SJCRH30 (cell line): ENCODE data around the gene LHX3. TPM values are rescaled to one million over a fixed set of nuclear protein-coding genes. Genes with fewer than 3 reads are reported as not detected.
A peak's percentile ranks its signal among the peaks of the same experiment; 100 is the strongest.

Experiments
- DNase-seq, 2 experiments: peaks; one replicate each; pipeline ENCODE4 v3.0.0-alpha.2; 2015 to 2020
- H3K27ac ChIP-seq: fragments of 250-450 bp; sonication (Bioruptor Pico); 2 replicates; pipeline ENCODE4 v1.5.1; 2020; ENCODE audit warnings: mild to moderate bottlenecking, moderate library complexity
- H3K27me3 ChIP-seq: fragments of 250-450 bp; sonication (Bioruptor Pico); 2 replicates; pipeline ENCODE4 v1.5.1; 2020; ENCODE audit warnings: mild to moderate bottlenecking, moderate library complexity
- H3K36me3 ChIP-seq: fragments of 250-450 bp; sonication (Bioruptor Pico); 2 replicates; pipeline ENCODE4 v1.5.1; 2020; ENCODE audit warnings: mild to moderate bottlenecking, moderate library complexity
- H3K4me1 ChIP-seq: fragments of 250-450 bp; sonication (Bioruptor Pico); 2 replicates; pipeline ENCODE4 v1.5.1; 2020; ENCODE audit warnings: mild to moderate bottlenecking, moderate library complexity
- H3K4me3 ChIP-seq: fragments of 250-450 bp; sonication (Bioruptor Pico); 2 replicates; pipeline ENCODE4 v1.5.1; 2020; ENCODE audit warnings: mild to moderate bottlenecking, moderate library complexity
- H3K9me3 ChIP-seq: fragments of 250-450 bp; sonication (Bioruptor Pico); replicated peaks from 2 replicates; pipeline ENCODE4 v1.5.1; 2020; ENCODE audit warnings: mild to moderate bottlenecking, moderate library complexity
- total RNA-seq: library from RNA; depleted of rRNA; stranded (reverse); fragments of >200 nt; shearing (Covaris generic); gene quantifications from 2 replicates; pipeline ENCODE4 v1.2.3, GENCODE V29; 2014

Gene LHX3
- total RNA-seq, 1 experiment from 2014 or later: not detected

DNA sequence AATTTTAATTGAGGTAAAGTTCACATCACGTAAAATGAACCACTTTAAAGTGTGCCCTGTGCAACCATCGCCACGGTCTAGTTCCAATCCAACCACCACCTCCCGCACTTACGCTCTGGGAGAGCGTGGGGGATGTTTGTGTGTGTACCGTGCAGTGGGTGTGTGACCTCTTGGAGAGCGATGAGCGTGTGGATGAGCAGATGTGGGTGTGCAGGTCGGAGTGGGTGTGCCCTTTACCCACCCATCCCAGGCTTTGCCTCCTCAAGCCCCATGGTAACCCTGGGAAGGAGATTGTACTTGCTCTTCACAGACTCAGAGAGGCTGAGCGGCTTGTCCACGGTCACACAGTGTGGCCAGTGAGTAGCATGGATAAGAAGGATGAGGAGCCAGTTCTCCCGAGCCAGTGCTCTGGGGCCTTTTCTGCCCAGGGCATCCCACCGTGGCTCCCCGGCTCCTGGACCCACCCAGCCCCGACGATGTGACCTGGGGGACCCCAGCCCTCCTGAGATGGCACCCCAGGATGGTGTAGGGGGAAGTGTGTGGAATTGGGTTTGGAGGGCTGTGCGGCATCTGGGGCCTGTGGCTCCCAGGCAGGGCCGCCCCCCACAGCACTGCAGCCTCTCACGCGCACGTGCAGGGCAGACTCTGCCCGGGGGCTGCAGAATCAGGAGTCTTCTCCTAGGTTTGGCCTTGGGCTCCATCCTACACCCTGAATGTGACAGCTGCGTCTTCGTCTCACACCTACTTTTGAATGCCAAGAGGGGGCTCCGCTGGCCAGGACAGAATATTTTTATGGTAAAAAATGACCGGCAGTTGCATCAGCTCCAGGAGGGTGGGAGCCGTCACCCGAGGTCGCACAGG, 13.6 kb downstream of the LHX3 start:
- Histone ChIP-seq H3K4me3 (no peak overlapping the region), H3K9me3 (no peaks in the 10 kb centered on the region), H3K27me3 (peaks cover 2% of the 10 kb centered on the region), H3K27ac (no peak overlapping the region), H3K4me1 (peaks cover 30% of the 10 kb centered on the region), H3K36me3 (no peaks in the 10 kb centered on the region)
- DNase-seq: peak in 1 of 2 experiments; percentile 43

DNA sequence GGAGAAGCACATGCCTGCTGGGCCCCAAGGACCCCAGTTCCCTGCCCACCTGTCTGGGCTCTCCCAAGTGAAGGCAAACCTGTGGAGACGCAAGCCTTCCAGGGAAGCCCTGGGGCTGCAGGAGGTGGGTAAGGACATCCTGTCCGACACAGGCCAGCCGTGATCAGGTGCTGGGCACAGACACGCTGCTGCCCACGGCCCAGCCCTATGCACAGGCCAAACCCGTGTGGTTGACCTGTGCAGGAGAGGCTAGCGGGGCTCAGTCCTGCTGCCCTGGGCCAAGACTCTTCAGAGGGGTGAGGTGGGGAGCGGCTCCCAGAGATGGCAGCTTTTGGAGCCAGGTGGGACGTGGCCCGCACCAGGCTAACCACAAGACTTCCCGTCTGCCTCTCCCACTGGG, 14.3 kb downstream of the LHX3 start:
- H3K4me3 ChIP-seq: no peak overlapping the region

DNA sequence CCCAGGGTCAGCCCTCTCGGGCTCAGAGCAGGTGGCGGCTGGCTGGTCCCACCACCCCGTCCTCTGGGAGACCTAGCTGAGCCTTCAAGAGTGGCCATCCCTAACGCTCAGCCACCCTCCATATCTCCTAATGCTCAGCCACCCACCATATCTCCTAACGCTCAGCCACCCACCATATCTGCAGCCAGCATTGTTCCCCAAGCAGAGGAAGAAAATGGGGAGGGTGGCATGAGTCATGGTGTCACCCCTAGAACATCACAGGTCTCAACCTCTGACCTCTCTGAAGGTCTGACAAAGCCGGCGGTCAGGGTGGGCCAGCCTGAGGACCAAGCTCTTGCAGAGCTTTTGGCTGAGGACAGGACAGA, 14.7 kb downstream of the LHX3 start:
- no peak overlapping the region for H3K4me3 ChIP-seq
- H3K4me1 ChIP-seq: peaks cover 30% of the 10 kb centered on the region
- no peak for DNase-seq
- no peaks in the 10 kb centered on the region for H3K9me3 ChIP-seq
- no peak overlapping the region for H3K27ac ChIP-seq
- H3K36me3 ChIP-seq: no peaks in the 10 kb centered on the region
- H3K27me3 ChIP-seq: no peaks in the 10 kb centered on the region

More for the DNA sequence above, 14.3 kb downstream of the LHX3 start:
- no peak for DNase-seq
- no peaks in the 10 kb centered on the region for H3K36me3 ChIP-seq
- H3K9me3 ChIP-seq: no peaks in the 10 kb centered on the region
- no peak overlapping the region for H3K27ac ChIP-seq
- H3K27me3 ChIP-seq: no peaks in the 10 kb centered on the region
- peaks cover 30% of the 10 kb centered on the region for H3K4me1 ChIP-seq

GRCh38 chr9:136189394-136190236, 15.3 kb downstream of the LHX3 start:
- DNase-seq: peak; percentile 81
- Histone ChIP-seq H3K4me1 (peaks cover 30% of the 10 kb centered on the region), H3K4me3 (peak overlapping the region; percentile 36), H3K9me3 (no peaks in the 10 kb centered on the region), H3K36me3 (no peaks in the 10 kb centered on the region), H3K27ac (peak overlapping the region; percentile 31), H3K27me3 (no peaks in the 10 kb centered on the region)

GRCh38 chr9:136187683-136188586, 17.0 kb downstream of the LHX3 start:
- H3K4me1 ChIP-seq: peaks cover 30% of the 10 kb centered on the region
- no peaks in the 10 kb centered on the region; the same call in 1 of the 2 replicates for H3K27me3 ChIP-seq
- H3K27ac ChIP-seq: no peak overlapping the region
- no peak overlapping the region for H3K4me3 ChIP-seq
- no peaks in the 10 kb centered on the region for H3K9me3 ChIP-seq
- H3K36me3 ChIP-seq: no peaks in the 10 kb centered on the region
- peak in 1 of 2 experiments; percentile 42 for DNase-seq

DNA sequence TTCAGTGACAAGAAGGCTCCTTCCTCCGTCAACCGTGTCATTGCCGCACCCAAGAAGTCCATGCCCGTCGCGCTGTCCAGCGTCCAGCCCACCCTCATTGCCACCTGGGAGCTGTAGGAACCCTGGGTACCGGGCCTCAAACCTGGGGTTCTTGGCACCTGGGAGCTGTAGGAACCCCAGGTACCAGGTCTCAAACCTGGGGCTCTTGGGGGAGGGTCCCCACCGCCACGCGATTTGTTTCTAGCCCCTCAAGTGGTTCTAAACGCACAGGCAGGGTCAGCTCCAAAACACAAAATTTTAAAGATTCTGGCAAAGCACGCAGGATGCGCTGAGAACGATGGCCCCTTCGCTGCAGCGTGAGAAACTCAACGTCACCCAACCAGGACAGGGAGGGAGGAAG, 17.7 kb downstream of the LHX3 start:
- Histone ChIP-seq H3K4me1 (peaks cover 29% of the 10 kb centered on the region), H3K9me3 (no peaks in the 10 kb centered on the region), H3K4me3 (no peak overlapping the region), H3K27ac (no peak overlapping the region), H3K36me3 (no peaks in the 10 kb centered on the region), H3K27me3 (peaks cover 1% of the 10 kb centered on the region; the same call in 1 of the 2 replicates)
- DNase-seq: no peak

- Histone ChIP-seq H3K27ac (no peak overlapping the region), H3K9me3 (no peaks in the 10 kb centered on the region), H3K4me3 (no peak overlapping the region), H3K4me1 (peaks cover 23% of the 10 kb centered on the region), H3K27me3 (peaks cover 4% of the 10 kb centered on the region; the same call in 1 of the 2 replicates), H3K36me3 (no peaks in the 10 kb centered on the region)
- no peak for DNase-seq
Observed at GRCh38 chr9:136186386-136186785, 18.5 kb downstream of the LHX3 start.

DNA sequence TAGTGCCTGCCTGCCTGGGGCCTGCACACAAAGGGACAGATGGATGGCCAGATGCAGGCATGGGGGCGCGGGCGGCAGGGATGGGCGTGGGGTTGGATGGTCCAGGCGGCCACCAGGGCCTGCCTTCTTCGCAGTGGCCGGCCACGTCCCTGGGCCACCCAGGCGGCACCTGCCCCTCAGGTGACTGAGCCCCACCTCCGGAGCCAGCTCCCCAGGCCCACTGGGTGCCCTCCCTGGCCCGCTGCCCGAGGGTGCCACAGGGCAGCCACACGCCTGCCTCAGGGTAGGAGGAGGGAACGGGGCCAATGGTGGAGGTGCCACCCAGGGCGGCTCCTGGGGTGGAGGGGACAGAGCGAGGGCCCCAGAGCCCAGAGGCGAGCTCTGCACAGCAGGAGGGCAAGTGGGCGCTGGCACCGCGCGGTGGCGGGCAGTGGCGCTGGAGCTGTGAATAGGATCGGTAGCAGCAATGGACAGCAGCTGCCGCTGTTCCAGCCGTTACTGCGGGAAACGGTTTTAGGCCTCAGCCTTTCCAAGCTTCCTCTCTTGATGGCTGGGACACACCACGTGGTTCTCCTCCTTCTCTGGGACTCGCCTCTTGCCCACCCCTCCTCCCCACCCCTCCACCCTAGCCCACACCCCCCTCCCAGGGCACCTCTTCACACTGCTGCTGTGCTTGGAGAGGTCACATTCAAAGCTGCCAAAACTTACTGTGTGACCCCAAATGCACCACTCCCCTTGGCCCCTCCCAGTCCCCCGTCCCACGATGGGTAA, 19.1 kb downstream of the LHX3 start:
- no peak overlapping the region for H3K27ac ChIP-seq
- peaks cover 19% of the 10 kb centered on the region for H3K4me1 ChIP-seq
- peak; percentile 33 to 42 for DNase-seq
- H3K4me3 ChIP-seq: no peak overlapping the region
- H3K36me3 ChIP-seq: no peaks in the 10 kb centered on the region
- H3K27me3 ChIP-seq: peaks cover 4% of the 10 kb centered on the region; the same call in 1 of the 2 replicates
- H3K9me3 ChIP-seq: no peaks in the 10 kb centered on the region

GRCh38 chr9:136185066-136185465, 19.9 kb downstream of the LHX3 start:
- Histone ChIP-seq H3K4me3 (no peak overlapping the region), H3K9me3 (no peaks in the 10 kb centered on the region), H3K4me1 (peaks cover 12% of the 10 kb centered on the region; the same call in 1 of the 2 replicates), H3K27me3 (peaks cover 4% of the 10 kb centered on the region; the same call in 1 of the 2 replicates), H3K27ac (no peak overlapping the region), H3K36me3 (no peaks in the 10 kb centered on the region)
- no peak for DNase-seq

DNA sequence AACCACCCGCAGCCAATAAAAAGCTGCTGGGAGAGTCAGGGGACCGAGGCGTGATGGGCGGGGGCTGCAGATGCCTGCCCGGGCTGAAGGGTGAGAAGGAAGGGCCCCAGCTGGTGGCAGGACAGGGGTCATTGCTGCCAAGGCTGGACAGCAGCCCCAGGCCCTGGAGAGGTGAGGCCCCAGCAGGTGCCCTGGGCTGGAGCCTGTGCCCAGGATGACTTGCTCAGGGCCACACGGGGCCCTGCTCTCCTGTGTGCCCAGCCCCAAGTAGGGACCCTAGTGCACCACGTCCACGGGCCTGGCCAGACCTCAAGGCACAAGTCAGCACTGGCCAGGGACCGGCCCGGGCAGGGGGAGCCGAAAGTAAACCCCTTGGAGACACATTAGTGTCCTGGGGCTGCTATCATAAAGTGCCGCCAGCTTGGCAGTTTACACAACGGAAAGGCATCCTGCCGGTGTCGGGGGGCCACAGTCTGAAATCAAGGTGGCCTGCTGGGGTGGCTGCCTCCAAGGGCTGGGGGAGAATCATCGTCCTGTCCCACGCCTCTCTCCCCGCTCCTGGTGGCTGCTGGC, 22.0 kb downstream of the LHX3 start:
- Histone ChIP-seq H3K36me3 (no peaks in the 10 kb centered on the region), H3K9me3 (no peaks in the 10 kb centered on the region), H3K27ac (no peak overlapping the region), H3K4me3 (no peak overlapping the region), H3K4me1 (no peaks in the 10 kb centered on the region), H3K27me3 (peaks cover 18% of the 10 kb centered on the region; the same call in 1 of the 2 replicates)
- no peak for DNase-seq

DNA sequence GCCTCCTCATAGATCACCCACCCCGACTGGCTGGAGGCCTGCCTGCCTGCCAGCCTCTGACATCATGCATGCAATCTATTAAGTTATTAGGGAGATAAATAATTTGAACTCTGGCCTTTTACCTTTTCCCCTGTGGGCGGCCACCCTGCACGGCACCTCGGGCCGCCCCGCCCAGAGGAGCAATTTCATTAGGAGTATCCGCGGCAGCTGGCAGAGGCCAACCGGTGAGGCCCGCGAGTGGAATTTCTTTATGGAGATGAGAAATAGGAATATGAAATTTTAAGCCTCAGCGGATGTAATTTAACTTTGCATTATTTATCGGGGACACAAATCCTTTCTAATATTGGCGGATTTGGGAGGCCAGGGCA, 22.5 kb downstream of the LHX3 start:
- Histone ChIP-seq H3K36me3 (no peaks in the 10 kb centered on the region), H3K4me1 (no peaks in the 10 kb centered on the region), H3K9me3 (no peaks in the 10 kb centered on the region), H3K27ac (no peak overlapping the region), H3K27me3 (peaks cover 18% of the 10 kb centered on the region; the same call in 1 of the 2 replicates), H3K4me3 (no peak overlapping the region)
- no peak for DNase-seq

DNA sequence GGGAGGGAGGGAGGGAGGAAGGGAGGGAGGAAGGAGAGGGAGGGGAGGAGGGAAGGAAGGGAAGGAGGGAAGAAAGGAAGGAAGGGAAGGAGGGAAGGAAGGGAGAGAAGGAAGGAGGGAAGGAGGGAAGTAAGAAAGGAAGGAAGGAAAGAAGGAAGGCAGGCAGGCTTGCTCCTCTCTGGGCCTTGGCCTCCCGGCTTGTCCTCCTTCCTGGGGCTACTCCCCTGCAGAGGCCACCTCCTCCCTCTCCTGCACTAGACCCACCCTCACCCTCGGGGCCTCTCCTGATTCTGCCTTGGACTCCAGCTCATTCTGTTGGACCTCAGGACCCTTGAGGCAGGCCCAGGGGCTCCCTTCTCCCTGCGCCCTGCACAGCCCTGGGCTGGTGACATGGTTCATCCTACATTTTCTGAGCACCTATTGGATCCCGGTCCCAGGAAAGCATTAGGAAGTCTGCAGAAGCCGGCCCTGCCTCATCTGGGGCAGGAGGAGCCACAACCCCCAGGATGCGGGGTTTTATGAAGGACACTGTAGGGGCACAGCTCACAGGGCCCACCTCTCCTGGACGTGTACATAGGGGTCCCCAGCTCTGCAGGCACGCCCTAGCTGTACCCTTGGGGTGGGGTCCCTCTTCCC, 23.0 kb downstream of the LHX3 start:
- no peak for DNase-seq
- Histone ChIP-seq H3K27me3 (peaks cover 18% of the 10 kb centered on the region; the same call in 1 of the 2 replicates), H3K27ac (no peak overlapping the region), H3K9me3 (no peaks in the 10 kb centered on the region), H3K4me3 (no peak overlapping the region), H3K4me1 (no peaks in the 10 kb centered on the region), H3K36me3 (no peaks in the 10 kb centered on the region)

DNA sequence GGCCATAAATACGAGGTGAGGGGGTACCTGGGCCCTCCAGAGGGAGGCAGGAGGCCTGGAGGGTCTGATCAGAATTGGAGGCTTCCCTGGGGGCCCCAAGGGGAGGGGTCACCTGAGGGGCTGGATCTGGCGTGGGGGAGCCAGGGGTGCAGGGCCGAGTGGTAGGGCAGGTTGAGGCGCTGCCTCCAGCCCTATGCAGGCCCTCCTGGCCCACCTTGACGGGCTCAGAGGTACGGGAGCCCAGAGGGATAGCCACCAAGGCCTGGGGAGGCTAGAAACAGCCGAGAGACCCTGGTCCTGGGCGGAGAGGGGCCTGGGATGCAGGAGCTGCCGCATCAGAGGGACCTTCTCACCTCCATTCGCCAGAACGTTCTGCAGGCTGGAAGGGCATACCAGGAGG, 24.3 kb downstream of the LHX3 start:
- Histone ChIP-seq H3K27ac (no peak overlapping the region), H3K36me3 (no peaks in the 10 kb centered on the region), H3K4me3 (no peak overlapping the region), H3K9me3 (no peaks in the 10 kb centered on the region), H3K27me3 (peaks cover 18% of the 10 kb centered on the region; the same call in 1 of the 2 replicates), H3K4me1 (no peaks in the 10 kb centered on the region)
- DNase-seq: no peak
